NOMO-1 treated with DMSO at 0.1 percent for 48 hours (cell line): ENCODE results near the gene YY1AP1.
"Not testable (repeated sequence)": the region's sequence is repeated elsewhere in the genome, so short reads cannot be mapped to it uniquely, and the experiment has no call there.

Source experiments
- DNase-seq: peaks from one replicate; lab custom pipeline; 2025; ENCODE audit not compliant: unreplicated experiment; lab: John Stamatoyannopoulos, UW

Gene YY1AP1

DNA sequence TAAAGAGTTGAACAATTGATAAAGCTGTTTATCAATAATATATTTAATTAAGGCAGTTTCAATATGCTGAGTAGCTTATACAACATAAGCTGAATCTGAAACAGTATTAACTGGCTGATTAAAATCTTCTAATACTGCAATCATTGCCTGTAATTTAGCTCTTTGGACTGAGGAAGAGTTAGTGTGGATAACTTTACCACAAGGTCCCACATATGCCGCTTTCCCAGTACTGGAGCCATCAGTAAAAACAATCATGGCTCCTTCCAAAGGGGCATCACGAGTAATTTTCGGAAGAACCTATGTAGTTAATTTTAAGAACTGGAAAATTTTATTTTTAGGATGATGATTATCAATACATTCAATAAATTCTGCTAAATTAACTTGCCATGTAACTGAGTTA lies 7.0 kb upstream of the YY1AP1 start:
- DNase-seq: no peak

DNA sequence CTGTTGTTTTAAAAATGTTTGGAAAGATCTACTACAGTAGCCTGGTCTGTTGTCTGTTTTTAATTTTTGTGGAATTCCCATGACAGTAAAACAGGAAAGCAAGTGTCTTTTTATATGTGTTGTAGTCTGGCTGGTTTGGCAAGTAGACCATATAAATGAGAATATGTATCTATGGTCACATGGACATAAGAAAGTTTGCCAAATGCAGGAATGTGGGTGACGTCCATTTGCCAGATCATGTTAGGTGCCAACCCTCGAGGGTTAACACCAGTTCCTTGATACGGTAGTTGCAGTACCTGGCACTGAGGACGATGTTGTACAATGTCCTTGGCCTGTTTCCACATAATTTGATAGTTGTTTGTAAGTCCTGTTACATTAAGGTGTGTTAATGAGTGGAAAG lies 6.5 kb upstream of the YY1AP1 start:
- DNase-seq: no peak

DNA sequence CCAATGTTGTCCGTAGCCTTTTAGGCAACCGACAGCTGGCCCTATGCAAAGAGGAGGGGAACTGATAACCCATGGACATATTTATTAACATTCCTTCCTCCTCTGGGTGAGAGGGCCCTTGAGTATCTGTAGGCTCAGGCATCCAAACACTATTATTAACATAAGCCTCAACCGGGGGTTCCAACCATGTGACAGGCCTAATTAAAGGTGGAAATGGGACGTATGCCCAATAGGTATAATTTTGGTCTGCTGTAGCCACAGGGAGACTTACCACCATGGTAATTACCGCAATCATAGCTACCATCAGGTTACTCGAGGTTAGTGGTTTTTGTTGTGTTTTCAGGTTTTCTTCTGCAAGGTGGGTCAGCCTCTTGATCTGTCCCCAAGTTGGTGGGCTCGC lies 5.6 kb upstream of the YY1AP1 start:
- DNase-seq: no peak

DNA sequence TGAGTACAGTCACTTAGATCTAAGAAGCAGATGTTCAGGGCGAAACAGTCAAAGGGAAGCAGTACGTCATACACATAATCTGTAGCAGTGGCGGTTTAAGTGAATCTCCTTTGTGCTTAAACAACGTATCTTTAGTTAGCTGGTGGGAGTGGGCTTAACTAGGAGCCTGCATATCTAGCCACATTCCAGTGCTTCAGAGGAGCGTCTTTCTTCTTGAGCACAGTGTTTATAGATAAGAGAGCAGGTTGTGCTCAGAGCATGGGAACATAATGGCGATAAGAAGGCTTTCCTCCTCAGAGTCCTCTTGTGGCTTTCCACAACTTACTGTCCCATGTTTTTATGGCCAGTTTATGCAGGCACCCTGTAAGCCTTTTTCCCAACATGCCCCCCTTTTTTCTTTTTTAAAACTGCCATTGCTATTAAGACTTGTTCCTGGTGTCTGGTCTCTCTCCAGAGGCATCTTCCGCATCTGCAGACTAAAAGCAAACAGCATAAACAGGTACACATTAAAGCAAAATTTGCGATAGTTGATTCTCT lies 3.5 kb upstream of the YY1AP1 start:
- no peak for DNase-seq

DNA sequence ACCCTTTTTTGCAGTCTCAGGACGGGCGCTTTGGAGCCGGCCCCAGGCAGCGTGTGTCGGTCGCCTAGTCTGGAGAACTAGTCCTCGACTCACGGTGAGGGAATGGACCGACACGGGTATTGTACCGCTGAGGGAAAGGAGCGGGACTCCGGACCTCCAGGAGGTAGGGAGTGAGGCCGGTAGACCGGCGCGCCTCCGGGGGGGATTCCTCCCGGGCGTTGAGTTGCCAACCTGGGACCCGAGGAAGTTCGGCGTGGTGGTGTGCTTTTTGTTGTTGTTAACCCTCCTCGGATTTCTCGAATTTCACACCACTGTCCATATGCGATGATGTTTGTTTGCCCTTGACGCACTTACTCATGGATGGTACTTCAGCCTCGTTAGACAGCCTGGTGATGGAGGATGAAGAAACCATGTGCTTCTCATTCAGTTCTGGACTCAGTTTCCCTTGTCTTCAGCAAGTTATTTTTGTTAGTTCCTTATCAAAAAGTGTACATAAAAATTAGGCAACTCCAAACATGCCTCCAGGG lies 570 bp upstream of the YY1AP1 start, which contains the start of gene DAP3:
Gene DAP3, plus strand, starts transcription at position 11 of the 527 bp plus-strand sequence. CDS start 20,689 bp downstream, outside the sequence.
- not testable (repeated sequence) for DNase-seq

DNA sequence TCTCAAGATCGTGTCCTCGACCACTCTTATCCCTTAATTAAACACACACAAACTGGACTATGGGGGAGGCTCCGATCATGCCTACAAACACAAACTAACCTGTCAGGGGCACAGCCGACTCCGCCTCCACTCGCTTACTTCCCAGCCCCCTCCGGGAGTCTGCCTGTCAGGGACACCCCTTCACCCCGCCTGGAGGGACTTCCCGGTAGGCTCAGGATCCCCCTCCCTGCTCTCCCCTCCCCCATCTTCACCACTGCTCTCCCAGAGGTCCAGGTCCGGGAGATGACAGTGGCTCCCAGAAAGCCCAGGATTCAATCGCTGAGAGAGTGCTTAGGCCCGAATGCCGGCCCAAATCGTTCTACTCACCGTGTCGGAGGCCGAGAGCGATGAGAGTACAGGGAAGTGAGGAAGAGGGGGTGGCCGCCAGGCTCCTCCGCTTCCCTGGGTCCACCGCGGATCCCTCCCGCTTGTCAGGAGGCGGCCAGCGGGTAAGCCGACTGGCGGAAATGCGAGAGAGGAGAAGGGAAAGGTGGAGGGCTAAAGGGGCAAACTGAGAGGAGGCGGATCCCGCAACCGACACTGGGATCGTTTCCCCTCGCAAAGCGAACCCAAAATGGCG lies 760 bp downstream of the YY1AP1 start:
- not testable (repeated sequence) for DNase-seq

DNA sequence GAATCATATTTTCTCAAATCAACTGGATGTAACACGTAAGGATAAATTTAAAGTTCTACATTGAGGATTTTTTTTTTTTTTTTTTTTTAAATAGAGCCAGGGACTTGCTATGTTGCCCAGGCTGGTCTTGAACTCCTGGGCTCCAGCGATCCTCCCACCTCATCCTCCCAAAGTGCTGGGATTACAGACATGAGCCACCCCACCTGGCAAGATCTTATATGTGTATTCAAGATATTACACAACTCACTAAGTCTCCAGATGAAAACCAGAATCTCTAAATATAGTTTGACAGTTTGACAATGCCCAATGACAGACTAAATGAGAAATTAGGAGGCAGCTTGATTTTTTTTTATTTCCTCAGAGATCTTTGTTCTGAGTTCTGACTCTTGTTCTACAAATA lies 6.8 kb downstream of the YY1AP1 start:
- DNase-seq: peak; percentile 11

DNA sequence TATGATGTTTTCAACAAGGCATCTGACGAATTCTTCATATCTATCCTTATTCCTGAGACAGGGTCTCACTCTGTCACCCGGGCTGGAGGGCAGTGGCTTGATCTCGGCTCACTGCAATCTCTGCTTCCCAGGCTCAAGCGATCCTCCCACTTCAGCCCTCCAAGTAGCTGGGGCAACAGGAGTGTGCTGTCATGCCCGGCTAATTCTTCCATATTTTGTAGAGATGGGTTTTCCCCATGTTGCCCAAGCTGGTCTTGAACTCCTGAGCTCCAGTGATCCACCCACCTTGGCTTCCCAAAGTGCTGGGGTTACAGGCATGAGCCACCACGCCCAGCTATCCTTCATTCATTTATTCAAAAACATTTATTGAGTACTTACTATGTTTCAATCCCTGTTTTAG lies 8.0 kb downstream of the YY1AP1 start:
- no peak for DNase-seq

DNA sequence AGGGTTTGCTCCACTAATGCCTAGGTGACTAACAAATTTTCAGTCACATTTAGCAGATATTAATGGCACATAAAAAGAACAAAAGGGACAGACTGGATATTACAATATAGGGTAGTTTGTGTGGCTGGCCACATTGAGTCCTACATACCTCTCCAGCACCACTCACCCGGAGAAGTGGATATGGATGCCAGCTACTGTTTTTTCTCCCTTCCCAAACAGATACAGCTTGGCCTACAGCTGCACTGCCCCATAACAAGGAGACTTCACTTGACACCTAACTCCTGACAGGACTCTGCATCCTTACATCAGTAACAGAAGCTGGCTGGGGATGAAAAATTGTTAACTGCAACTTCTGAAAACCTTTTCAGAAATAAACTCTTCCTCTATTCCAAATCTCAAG lies 9.6 kb downstream of the YY1AP1 start:
- DNase-seq: not testable (repeated sequence)

DNA sequence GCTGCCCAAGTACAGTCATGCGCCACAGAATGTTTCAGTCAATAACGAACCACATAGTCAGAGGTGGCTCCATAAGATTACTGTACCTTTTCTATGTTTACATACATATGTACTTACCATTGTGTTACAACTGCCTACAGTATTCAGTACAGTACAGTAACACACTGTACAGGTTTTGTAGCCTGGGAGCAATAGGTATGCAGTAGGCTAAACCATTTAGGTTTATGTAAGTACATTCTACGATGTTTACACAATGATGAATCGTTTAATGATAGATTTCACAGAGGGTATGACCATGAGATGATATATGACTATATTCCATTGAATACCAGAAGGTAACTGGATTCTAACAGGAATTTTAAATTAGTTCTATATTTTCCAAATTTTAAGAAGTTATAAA lies 10.5 kb downstream of the YY1AP1 start:
- DNase-seq: no peak

DNA sequence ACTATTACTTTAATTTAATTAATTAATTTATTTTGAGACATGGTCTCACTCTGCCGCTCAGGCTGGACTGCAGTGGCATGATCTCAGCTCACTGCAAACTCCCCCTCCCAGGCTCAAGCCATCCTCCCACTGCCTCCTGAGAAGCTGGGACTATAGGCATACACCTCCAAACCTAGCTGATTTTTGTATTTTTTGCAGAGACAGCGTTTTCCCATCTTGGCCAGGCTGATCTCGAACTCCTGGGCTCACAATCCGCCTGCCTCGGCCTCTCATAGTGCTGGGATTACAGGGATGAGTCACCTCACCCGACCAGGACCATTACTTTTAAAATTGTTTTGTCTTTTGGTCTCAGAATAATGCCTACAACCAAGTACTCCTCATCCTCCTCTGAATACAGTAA lies 15.6 kb downstream of the YY1AP1 start:
- DNase-seq: no peak

DNA sequence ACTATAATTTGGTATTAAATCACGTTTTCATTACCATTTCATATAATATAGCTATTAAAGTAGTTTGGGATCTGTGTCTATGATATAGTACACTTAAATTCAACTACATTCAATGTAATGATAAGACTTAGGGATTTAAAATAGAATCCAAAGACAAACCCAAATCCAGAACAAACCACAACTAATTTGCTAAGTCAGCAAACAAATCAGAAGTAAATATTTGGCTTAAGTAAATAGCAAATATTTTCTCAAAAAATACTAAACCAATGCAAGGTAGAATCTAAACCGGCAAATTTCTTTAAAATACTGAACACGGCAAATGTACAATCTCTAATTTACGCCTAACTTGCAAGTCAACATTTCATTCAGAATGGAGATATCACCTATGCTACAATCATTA lies 16.8 kb downstream of the YY1AP1 start:
- DNase-seq: no peak

DNA sequence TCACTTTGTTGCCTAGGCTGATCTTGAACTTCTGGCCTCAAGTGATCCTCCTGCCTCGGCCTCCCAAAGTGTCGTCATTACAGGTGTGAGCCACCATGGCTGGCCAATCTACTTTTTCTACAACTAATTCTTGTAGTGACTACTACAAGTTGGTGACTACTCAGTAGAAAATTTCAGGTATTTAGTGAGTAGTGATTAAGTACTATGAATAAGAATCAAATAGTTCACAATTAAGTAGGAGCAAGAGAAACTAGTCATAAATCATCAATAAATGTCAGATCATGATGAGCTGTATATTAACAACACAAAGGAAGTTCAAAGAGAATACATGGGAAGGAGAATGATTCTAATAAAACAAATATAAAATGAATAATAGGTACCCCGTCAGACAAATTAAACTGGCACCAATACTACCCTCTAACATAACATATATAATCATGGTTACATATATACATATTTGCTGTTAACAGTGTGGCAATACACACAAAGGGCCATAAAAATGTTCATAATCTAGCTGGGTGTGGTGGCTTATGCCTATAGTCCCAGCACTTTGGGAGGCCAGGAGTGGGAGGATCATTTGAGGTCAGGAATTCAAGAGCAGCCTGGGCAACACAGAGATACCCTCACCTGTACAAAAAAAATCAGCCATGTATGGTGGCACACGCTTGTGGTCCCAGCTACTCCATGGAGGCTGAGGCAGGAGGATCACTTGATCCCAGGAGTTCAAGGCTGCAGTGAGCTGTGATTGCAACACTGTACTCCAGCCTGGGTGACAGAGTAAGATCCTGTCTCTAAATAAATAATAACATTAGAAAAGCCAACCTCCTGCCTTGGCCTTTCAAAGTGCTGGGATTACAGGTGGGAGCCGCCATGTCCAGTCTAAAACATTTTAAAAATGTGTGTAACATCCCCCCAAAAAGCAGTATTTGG lies 19.1 kb downstream of the YY1AP1 start:
- DNase-seq: no peak

DNA sequence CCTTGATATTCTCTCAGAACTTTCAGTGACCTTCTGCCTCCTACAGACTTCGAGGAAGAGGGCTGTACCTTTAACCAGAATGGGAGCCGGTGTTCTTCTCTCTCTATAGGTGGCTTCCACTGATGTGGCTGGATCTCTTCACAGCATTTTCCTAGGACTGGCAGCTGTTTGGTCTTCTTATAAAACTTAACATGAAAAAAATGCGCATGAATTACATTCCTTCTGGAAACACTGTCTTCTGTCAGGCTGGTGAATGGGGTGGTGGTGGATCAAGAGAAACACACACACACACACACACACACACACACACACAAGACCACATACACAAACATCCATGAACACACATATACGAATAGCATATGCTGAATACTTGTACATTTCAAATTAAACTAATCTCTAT lies 27.3 kb downstream of the YY1AP1 start:
- not testable (repeated sequence) for DNase-seq

DNA sequence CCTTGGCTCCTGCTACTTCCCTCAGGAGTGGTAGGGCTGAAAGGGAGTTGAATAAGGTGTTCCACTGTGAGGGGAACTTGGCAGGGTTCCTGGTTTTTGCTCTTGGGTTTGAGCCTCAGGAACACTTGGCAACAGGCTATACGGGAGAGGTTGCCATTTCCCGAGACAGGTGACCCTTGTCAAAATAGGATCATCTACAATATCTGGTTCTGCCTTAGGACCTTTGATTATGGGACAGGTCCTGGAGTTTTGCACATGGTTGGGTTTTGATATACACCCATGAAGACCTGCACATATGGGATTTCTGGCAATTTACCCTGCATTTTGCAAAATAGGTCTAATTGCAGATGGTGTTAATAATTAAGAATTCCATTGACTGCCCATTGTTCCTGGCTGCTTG lies 31.1 kb downstream of the YY1AP1 start:
- DNase-seq: no peak

DNA sequence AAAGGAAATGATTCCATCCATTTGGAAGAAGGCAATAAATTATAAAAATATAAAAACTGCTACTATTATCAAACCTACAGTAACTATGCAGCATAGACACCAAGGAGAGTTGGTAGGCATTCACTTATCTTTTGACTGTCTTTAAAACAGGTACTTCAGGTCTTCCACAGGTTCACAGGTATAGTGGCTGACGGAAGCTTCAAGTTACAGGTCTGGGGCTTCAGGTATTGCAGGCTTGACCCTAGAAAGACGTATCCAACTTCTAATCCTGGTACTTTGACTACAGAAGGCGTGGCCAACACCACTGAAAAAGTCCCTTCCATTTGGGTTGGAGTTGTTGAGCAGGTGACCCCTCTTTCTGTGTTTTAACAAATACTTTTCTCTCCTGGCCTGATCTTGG lies 35.6 kb downstream of the YY1AP1 start:
- DNase-seq: no peak

DNA sequence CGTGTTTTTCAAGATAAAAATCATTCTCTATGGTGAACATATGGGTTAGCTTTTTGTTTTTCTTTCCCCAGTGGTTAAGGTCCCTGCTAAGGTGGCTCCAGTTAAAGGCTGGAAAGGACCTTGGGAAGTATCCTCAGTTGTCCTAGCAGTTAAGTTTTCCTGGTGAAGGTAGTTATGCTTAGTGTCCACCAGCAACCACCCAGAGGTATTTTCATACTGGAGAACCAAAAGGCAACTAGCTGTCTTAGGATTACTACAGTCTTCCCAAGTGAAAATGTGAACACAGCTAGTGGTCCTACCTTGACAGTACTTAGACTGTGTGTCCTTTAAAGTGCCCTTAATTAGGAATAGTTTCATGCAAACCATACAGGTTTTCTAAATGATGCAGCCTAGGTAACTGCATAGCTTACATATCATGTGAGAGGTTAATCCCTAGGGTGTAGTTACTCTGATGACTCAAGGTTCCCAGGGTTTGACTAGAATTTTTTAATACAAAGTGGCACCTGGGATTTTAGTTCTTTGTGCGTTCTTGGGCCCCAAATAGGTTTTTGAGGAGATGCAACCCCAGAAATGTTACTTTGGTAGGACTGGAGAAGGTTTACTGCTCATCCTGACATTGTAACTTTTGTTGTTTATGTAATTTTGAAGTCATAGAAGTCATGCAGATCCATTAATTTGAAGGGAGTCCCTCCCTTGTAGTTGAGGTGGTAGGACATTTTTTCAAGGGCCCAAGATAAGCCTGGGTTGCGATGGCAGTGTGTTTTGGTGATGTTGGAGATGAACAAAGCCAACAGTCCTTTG lies 36.5 kb downstream of the YY1AP1 start:
- no peak for DNase-seq

DNA sequence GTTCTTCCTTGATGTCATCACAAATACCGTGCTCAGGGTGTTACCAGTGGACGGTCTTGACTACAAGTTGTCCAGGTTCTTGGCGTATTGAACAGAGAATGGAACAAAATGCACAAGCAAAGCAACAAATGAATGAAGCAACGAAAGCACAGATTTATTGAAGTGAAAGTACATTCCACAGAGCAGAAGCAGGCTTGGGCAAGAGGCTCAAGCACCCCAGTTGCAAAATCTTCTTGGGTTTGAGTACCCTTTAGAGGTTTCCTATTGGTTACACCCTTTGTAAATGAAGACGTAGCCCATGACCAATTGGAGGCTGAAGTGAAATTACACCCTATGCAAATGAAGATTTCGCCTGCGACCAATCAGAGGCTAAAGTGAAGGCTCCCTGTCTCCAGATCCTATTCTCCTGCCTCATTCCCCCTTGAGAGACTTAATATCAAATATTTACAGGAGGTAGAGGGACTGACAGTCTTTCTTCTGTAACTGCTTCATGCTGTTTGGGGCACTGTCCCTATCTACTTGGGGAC lies 38.3 kb downstream of the YY1AP1 start:
- peak; percentile 10 for DNase-seq

DNA sequence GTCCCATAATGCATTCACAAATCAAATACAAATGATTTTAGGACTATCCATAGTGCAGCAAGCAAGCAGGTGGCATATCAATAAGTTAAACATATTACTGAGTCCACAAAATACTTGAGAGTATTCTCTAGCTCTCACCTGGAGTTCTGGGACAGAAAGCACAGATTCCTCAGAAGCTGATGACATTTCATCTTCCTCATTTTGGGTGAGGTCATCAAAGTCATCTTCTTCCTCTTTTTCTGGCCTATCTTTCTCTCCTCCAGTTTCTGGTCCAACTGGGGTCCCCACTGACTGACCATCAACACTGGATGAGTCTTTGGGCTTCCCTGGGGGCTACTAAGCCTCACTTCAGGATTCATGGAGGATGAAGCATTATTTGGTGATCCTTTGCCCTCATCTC lies 38.9 kb downstream of the YY1AP1 start:
- DNase-seq: peak; percentile 47

DNA sequence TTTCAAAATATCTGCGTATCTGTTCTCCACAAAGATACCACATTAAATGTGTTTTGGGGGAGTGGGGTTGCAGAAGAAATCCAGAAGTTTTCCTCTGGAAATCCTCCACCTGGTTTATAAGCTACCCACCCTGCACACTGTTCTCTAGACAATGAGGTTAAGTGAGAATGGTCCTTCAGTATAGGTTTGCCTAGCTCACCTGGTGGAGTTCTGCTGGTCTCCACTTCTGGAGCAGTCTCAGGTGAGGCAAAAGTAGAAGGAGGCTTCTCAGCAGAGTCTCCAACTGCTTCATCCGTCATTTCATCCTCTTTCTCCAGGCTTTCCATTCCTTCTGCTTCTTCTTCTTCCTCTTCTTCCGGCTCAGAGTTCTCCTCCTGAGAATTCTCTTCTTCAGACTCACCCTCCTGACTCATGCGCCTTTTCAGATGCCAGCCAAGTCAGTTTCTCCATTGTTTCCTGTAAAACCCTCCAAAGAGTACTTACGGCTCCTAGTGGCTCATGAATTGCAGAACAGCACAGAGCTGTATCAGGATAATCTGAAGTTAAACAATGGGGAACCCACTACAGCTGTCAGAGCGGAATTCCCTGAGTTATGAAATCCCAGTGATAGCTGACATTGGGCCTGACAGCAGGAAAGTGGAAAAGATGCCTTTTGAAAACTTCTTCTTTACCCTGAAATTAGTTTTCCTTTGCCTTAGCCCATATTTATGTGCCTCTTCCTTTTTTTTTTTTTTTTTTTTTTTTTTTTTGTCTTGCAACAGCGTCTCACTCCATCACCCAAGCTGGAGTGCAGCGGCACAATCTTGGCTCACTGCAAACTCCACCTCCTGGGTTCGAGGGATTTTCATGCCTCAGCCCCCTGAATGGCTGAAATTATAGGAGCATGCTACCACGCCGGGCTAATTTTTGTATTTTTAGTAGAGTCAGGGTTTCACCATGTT lies 40.1 kb downstream of the YY1AP1 start:
- peak; percentile 37 for DNase-seq
